Fibroblast of skin of scalp (primary cell): ENCODE measurements around the gene MAST3.
"Not testable (repeated sequence)": the region's sequence is repeated elsewhere in the genome, so short reads cannot be mapped to it uniquely, and the experiment has no call there.

ENCODE experiments used
- DNase-seq: peaks from one replicate; pipeline ENCODE4 v3.0.0-alpha.2; 2013

The MAST3 gene

GRCh38 chr19:18086590-18087138 lies 10.9 kb upstream of the MAST3 start, which contains the start of gene IL12RB1:
Gene IL12RB1, minus strand, starts transcription at chr19:18086934. Its CDS starts 111 bp downstream, at chr19:18086823.
- DNase-seq: no peak

- DNase-seq: not testable (repeated sequence)
These were observed 8.5 kb upstream of the MAST3 start for GRCh38 chr19:18089096-18089541.

GRCh38 chr19:18089726-18090125 lies 7.9 kb upstream of the MAST3 start:
- no peak for DNase-seq

GRCh38 chr19:18090545-18091216 lies 6.9 kb upstream of the MAST3 start:
- DNase-seq: no peak

- DNase-seq: no peak
These were observed 6.4 kb upstream of the MAST3 start for GRCh38 chr19:18091217-18091608.

- peak; percentile 41 for DNase-seq
These were observed 4.0 kb upstream of the MAST3 start for GRCh38 chr19:18093439-18094161.

- DNase-seq: no peak
These were observed 1.3 kb upstream of the MAST3 start for GRCh38 chr19:18096258-18096657.

- DNase-seq: no peak
These were observed 664 bp downstream of the MAST3 start for GRCh38 chr19:18097993-18098890.

GRCh38 chr19:18098891-18099622 lies 1.5 kb downstream of the MAST3 start:
- no peak for DNase-seq

- no peak for DNase-seq
These were observed 2.0 kb downstream of the MAST3 start for GRCh38 chr19:18099623-18099995.

- DNase-seq: no peak
These were observed 3.1 kb downstream of the MAST3 start for GRCh38 chr19:18100710-18101109.

GRCh38 chr19:18101268-18101667 lies 3.7 kb downstream of the MAST3 start:
- no peak for DNase-seq

GRCh38 chr19:18102916-18103542 lies 5.5 kb downstream of the MAST3 start:
- DNase-seq: no peak

GRCh38 chr19:18104793-18105131 lies 7.2 kb downstream of the MAST3 start:
- DNase-seq: no peak

GRCh38 chr19:18105259-18105658 lies 7.7 kb downstream of the MAST3 start:
- not testable (repeated sequence) for DNase-seq

GRCh38 chr19:18107235-18107634 lies 9.7 kb downstream of the MAST3 start:
- no peak for DNase-seq

GRCh38 chr19:18108897-18109296 lies 11.3 kb downstream of the MAST3 start:
- DNase-seq: no peak

- no peak for DNase-seq
These were observed 11.8 kb downstream of the MAST3 start for GRCh38 chr19:18109341-18109732.

- DNase-seq: no peak
These were observed 12.4 kb downstream of the MAST3 start for GRCh38 chr19:18109733-18110608.

- DNase-seq: no peak
These were observed 13.1 kb downstream of the MAST3 start for GRCh38 chr19:18110609-18111232.
